Activated CD8-positive, alpha-beta memory T cell treated with anti-CD3 and anti-CD28 coated beads, Interleukin-2, amount 50 U/mL, for 1 hour (primary cell): ENCODE results near the gene ATP8A2.
"Not testable (repeated sequence)": the region's sequence is repeated elsewhere in the genome, so short reads cannot be mapped to it uniquely, and the experiment has no call there.

ENCODE experiments used
- DNase-seq: peaks from one replicate; pipeline ENCODE4 v3.0.0-alpha.2; 2020; ENCODE audit errors: extremely low read depth

ATP8A2 gene

GRCh38 chr13:25463496-25463895, 91.7 kb downstream of the ATP8A2 start:
- DNase-seq, result no peak

GRCh38 chr13:25466880-25467279, 95.1 kb downstream of the ATP8A2 start:
- DNase-seq, result no peak

- DNase-seq, result no peak
Observed at GRCh38 chr13:25468325-25469168, 96.8 kb downstream of the ATP8A2 start.

DNA sequence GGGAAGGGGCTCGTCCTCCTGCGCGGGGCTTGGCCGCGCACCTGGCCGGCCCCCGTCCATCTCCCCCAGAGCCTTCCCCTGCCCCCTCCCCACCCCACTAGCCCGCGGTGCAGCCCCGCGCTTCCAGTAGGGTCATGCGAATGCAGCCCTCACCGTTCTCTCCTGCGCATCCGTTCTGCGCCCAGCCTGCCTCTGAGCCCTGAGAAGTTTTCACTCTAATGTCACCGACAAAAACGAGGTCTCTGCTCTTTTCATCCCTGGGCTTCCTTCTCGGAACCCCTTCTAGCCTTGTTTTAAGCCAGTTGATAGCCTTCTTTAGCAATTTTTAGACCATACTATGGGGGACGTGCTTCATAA, 97.4 kb downstream of the ATP8A2 start:
- DNase-seq, result no peak

- no peak for DNase-seq
Observed at GRCh38 chr13:25473864-25474263, 102.1 kb downstream of the ATP8A2 start.

- no peak for DNase-seq
Observed at GRCh38 chr13:25478186-25478585, 106.4 kb downstream of the ATP8A2 start.

DNA sequence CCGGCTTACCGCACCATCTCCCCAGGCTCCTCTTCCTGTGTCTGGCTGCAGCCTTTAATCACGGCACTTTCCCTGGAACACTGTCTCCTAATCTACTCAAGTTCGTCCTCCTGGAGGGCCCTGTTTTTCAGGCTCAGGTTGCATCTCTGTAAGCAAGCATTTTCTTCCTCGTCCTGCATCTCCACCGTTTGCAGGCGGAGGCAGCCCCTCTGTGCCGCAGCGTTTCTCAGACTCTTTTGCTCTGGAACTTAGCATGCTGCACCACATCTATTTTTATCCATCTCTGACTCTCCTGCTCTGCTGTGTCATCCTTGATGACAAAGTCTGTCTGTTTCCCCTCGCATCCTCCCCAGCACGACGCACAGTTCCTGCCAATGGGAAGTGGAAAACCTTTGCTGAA, 117.5 kb downstream of the ATP8A2 start:
- DNase-seq, result no peak

DNA sequence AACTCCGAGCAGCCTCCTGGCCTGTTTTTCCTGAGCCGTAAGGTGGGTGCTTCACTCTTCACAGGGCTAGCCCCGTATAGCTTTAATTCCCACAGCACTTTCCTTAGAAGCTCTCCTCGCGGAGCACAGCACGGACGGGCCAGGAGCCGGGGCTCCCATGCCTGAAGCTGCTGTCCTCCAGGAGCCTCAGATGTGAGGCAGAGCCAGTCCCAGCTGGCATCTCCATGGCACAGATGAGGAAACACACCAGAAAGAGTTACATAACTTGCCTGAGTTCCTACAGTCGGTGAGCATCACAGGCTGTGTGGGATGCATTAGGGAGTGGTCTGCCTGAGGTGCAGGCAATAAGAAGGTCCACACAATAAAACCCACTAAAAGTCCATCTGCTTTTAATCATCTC, 118.5 kb downstream of the ATP8A2 start:
- no peak for DNase-seq

- no peak for DNase-seq
Observed at GRCh38 chr13:25493931-25494640, 122.3 kb downstream of the ATP8A2 start.

DNA sequence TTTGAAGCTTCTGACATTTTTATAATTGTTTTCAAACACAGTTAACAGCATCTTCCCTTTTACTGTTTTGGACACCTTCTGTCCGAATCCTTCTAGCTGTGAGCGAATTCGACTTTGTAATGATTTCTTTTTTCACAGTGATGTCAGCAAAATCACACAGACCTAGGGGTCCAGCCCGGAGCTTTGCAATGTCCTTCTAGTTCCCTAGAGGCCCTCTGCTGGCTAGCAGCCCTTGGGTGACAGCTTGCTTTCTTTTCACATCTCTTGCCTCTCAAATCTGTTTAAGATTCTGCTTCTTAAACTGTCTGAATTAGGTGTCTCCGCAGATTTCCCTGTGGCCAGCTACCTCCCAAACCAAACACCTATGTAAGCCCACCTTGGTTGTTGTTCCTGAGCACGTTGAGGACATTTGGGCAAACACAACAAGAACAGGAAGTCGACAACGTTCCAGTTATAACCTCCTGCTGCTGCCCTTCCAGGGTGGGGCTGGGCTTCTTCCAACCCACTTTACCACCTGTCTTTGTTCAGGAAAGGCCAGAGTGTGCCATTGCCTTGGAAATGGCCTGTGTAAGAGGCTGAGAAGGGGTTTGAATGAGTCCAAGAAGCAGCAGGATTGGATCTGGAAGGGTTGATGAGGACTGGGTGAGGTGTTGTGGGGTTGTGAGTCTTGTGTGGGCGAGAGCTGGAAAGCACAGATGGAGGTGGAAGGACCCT, 123.1 kb downstream of the ATP8A2 start:
- no peak for DNase-seq

GRCh38 chr13:25501231-25501630, 129.5 kb downstream of the ATP8A2 start:
- DNase-seq, result no peak

DNA sequence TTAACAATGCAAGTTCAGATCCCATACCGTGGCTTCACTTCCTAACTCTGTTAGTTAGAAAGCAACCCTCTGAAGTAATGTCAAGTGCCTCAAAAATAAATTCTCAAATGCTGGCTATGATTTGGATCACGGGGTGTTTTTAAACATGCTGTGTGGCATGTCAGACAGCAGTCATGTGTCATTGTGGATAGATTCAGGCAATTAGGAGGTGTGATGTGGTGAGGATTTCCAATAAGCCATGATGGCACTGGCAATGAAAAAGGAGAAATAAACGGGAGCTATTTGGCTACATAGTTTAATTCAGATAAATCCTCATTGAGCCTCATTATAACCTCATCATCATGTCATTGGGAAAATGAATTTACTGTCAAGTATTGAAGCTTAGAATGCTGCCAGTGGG, 130.3 kb downstream of the ATP8A2 start:
- no peak for DNase-seq

- DNase-seq, result no peak
Observed at GRCh38 chr13:25502551-25502950, 130.8 kb downstream of the ATP8A2 start.

GRCh38 chr13:25503856-25504255, 132.1 kb downstream of the ATP8A2 start:
- no peak for DNase-seq

GRCh38 chr13:25507841-25508240, 136.1 kb downstream of the ATP8A2 start:
- no peak for DNase-seq

DNA sequence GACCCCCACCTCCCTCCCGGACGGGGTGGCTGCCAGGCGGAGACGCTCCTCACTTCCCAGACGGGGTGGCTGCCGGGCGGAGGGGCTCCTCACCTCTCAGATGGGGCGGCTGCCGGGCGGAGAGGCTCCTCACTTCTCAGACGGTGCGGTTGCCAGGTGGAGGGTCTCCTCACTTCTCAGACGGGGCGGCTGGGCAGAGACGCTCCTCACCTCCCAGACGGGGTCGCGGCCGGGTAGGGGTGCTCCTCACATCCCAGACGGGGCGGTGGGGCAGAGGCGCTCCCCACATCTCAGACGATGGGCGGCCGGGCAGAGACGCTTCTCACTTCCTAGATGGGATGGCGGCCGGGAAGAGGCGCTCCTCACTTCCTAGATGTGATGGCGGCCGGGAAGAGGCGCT, 141.3 kb downstream of the ATP8A2 start:
- not testable (repeated sequence) for DNase-seq

- no peak for DNase-seq
Observed at GRCh38 chr13:25518441-25518840, 146.7 kb downstream of the ATP8A2 start.

DNA sequence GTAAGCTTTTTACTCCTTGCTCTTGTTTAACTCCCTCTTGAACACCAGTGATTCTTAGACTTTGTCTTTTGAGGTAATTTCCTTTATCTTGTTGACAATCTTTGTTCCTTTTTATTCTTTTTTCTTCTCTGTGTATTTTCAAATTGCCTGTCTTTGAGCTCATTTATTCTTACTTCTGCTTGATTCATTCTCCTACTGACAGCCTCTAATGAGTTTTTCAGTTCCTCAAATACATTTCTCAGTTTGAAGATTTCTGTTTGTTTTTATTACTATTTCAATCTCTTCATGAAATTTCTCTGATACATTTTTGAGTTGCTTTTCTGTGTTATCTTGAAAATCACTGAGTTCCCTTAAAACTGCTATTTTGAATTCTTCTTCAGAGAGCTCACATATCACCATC, 154.1 kb downstream of the ATP8A2 start:
- DNase-seq, result no peak

DNA sequence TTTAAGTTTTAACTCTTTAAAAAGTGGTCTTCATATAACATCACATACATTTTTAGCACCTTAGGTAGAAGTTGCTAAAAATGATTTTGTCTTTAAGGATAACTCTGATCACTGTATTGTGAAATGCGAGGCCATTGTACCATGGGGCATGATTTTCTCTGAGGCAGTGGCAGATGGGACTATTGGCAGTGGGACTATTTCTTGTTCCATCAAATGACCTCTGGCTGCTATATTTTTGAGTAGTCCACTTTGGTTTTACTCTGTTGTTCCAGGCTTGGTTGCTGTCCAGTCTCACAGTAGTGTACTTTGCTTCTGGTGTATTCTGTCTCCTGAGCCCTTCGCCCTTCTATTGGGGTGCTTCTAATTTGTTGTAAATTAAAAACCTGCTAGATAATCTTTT, 156.5 kb downstream of the ATP8A2 start:
- no peak for DNase-seq

- no peak for DNase-seq
Observed at GRCh38 chr13:25529425-25529824, 157.7 kb downstream of the ATP8A2 start.

DNA sequence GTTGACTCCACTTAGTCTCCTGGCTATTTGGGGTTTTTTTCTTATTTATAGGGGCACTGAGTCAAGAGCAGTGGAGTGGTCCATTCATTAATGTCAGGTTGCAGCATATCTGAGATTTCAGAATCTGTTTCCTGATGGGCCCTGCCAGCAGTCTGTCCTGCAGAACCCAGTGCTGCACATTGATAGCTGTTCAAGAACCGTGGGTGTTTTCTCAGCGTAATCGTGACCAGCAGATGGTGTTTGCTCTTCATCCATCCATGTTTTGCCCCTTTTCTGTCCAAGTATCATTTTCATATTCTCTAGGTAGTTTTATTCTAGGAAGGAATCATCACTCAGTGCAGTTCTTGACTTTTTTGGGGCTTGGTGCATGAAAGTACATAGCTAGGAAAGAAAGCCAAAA, 166.5 kb downstream of the ATP8A2 start:
- DNase-seq, result no peak

DNA sequence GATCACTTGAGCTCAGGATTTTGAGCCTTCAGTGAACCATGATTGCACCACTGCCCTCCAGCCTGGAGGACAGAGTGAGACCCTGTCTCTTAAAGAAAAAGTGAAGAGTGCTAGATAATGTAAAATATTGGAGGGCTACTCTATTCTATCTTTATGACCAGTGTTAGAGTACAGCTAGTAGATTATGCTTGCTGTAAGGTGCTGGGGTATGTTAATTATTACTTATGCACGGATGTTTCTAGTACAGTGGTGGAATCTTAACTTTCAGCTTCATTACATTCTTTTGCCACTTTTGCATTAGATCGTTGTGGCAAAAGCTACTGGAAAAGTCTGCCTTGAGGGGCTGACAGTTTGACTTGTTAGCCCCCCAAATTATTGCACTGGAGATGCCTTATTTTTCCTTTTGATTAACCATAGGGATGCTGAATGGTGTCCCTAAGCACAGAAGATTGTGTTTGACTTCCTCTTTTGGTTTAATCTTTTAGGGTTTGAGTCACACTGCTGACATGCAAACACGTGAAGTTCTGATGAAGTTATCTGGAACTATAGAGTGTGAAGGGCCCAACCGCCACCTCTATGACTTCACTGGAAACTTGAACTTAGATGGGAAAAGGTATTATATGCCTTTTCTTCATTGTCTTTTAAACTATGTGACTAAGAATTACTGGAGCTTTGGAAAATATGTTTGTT, 169.8 kb downstream of the ATP8A2 start:
- DNase-seq, result no peak
